Left ventricle myocardium inferior (tissue), 1 donor: ENCODE data around the gene LNPK. TPM values are rescaled to one million over a fixed set of nuclear protein-coding genes. Genes with fewer than 3 reads are reported as not detected.

Experiments used
- DNase-seq: peaks from one replicate; pipeline ENCODE4 v3.0.0-alpha.2; 2020
- H3K27ac ChIP-seq: fragments of 200-600 bp; replicated peaks from 2 replicates; pipeline ENCODE4 v1.8.0; 2021
- H3K27me3 ChIP-seq: fragments of 200-600 bp; 2 replicates; pipeline ENCODE4 v1.8.0; 2021; ENCODE audit warnings: low read depth
- H3K36me3 ChIP-seq: fragments of 200-600 bp; 2 replicates; pipeline ENCODE4 v1.8.0; 2021
- H3K4me1 ChIP-seq: fragments of 200-600 bp; 2 replicates; pipeline ENCODE4 v1.8.0; 2021
- H3K4me3 ChIP-seq: fragments of 200-600 bp; 2 replicates; pipeline ENCODE4 v1.8.0; 2021; ENCODE audit warnings: mild to moderate bottlenecking, moderate library complexity
- H3K9me3 ChIP-seq: fragments of 200-600 bp; replicated peaks from 2 replicates; pipeline ENCODE4 v1.8.0; 2021
- CTCF ChIP-seq: fragments of 200-600 bp; IDR thresholded peaks from 2 replicates; pipeline ENCODE4 v1.8.0; 2021; ENCODE audit warnings: antibody characterized with exemption, mild to moderate bottlenecking, borderline replicate concordance
- intact Hi-C: fragments of 100-400 bp; cut with micrococcal nuclease; formaldehyde crosslinking; loops from one replicate; pipeline ENCODE4 v1.11.0; 2022
- long read RNA-seq: library from polyadenylated mRNA; unstranded; transcript quantifications from one replicate; pipeline ENCODE4 v2.0.0, GENCODE V29; 2021
- total RNA-seq: library from RNA; stranded (reverse); fragmentation: NEBNext Ultra II Directional; extraction: Animal tissue kit (Norgen Biotek cat#: 25700); gene quantifications from one replicate; pipeline ENCODE4 v1.2.1, GENCODE V29; 2021
- donor health status: DM: no; HTN: yes; CAD: no; lungs with severe emphysema.

LNPK gene, protein sequence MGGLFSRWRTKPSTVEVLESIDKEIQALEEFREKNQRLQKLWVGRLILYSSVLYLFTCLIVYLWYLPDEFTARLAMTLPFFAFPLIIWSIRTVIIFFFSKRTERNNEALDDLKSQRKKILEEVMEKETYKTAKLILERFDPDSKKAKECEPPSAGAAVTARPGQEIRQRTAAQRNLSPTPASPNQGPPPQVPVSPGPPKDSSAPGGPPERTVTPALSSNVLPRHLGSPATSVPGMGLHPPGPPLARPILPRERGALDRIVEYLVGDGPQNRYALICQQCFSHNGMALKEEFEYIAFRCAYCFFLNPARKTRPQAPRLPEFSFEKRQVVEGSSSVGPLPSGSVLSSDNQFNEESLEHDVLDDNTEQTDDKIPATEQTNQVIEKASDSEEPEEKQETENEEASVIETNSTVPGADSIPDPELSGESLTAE
- 42.3 TPM for total RNA-seq
- long read RNA-seq, full-length matches to known transcripts: 45 of 53 reads
- long read RNA-seq, partial matches to known transcripts: 1 of 53 reads
- long read RNA-seq, other reads (novel, unspliced or antisense): 7 of 53 reads

DNA sequence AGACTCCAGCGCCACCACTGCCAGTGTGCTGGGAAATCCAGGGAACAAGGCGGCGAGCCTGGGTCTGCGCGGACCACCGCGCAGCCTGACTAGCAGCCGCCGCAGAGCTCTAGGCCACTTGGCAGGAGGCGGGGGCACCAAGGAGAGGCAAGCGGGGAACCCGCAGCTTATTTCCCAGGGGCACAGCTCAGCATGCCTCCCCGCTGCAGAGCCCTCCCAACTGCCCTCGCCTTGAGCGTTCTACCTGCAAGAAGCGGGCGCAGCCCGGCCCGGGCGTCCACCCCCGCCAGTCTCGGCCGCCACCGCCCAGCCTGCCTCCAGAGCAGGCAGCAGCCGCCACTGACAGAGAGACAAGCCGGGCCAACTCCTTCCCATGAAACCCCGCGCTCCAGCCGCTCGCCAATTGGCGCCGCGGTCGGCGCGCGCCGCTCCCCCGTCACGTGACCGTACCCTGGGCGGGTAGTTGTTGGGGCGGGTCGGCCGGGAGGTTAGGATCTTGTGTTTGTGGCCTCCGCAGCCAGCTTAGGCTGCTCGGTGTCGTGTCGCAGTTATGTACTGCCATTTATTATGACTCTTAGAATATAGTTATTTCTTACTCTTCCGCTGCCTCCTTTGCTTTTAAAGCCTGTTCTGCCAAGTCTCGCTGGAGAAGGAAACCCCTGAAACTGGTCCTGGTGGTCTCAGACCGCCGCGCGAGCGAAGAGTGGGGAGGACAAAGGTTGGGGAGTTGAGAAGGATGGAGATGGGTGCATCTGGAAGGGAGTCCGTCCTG lies at the start of gene LNPK:
Gene LNPK (minus strand): TSS at position 352 of the 772 bp plus-strand sequence. CDS start 6,683 bp downstream, outside the sequence.
- intact Hi-C loops: no loop called here
- Histone ChIP-seq H3K4me1 (peaks cover 60% of the 10 kb centered on the region), H3K27me3 (no peaks in the 10 kb centered on the region), H3K27ac (peak within 1 kb of the TSS; percentile 96), H3K4me3 (peak within 1 kb of the TSS; percentile 94), H3K36me3 (no peaks in the 10 kb centered on the region), H3K9me3 (no peaks in the 10 kb centered on the region)
- TF ChIP-seq CTCF: no peak
- DNase-seq: peak; percentile 93

- H3K27ac ChIP-seq: no peak overlapping the region
- peaks cover 9% of the 10 kb centered on the region for H3K4me1 ChIP-seq
- intact Hi-C loops: no loop called here
Measured at GRCh38 chr2:176039375-176039774, 37.3 kb upstream of the LNPK start.

GRCh38 chr2:176038694-176039093 lies 36.6 kb upstream of the LNPK start:
- H3K36me3 ChIP-seq: no peaks in the 10 kb centered on the region
- intact Hi-C loops: no loop called here
- DNase-seq: no peak
- peaks cover 9% of the 10 kb centered on the region for H3K4me1 ChIP-seq
- H3K4me3 ChIP-seq: no peak overlapping the region
- peaks cover 25% of the 10 kb centered on the region for H3K27me3 ChIP-seq
- no peak for TF ChIP-seq CTCF
- H3K27ac ChIP-seq: no peak overlapping the region
- no peaks in the 10 kb centered on the region for H3K9me3 ChIP-seq

More at GRCh38 chr2:176039375-176039774, 37.3 kb upstream of the LNPK start:
- Histone ChIP-seq H3K4me3 (no peak overlapping the region), H3K36me3 (no peaks in the 10 kb centered on the region), H3K27me3 (peaks cover 27% of the 10 kb centered on the region), H3K9me3 (peaks cover 6% of the 10 kb centered on the region)
- no peak for TF ChIP-seq CTCF
- DNase-seq: no peak

DNA sequence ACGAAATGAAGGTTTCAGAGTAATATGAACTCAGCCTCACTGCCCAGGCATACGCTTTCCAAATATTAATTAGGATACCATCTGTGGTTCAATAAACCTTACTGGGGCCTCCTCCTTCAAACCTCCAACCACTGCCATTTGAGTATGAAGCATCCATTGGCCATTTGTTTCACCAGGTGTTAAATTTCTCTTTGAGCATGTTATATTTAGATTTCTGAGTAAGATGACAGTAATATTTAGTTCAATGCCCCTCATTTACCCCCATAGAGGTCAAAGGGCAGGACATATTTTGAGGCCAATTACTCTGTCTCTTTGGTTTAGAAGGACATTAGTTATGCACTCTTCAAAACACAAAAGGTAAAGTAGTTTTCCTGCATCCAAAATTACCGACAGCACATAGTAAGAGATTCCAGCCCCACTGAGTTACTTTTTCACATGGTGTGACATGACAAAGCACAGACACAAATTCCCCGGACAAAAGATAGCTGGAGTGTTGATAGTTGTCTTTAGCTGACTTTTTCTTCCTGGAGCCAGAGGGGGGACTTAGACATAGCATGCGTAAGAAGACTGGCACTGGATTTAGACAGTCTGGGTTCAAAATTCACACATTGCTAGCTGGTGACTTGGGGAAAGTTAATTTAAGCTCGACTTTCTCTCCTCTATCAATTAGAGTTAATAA lies 33.1 kb upstream of the LNPK start:
- peak overlapping the region; percentile 55 for H3K27ac ChIP-seq

More for the DNA sequence above, 33.1 kb upstream of the LNPK start:
- no peak for TF ChIP-seq CTCF
- H3K27me3 ChIP-seq: peaks cover 11% of the 10 kb centered on the region
- H3K36me3 ChIP-seq: no peaks in the 10 kb centered on the region
- no peaks in the 10 kb centered on the region for H3K9me3 ChIP-seq
- no peak for DNase-seq
- intact Hi-C loops: no loop called here
- no peak overlapping the region for H3K4me3 ChIP-seq
- peaks cover 9% of the 10 kb centered on the region for H3K4me1 ChIP-seq
